Measurements from ENCODE around the gene EVC2. TPM values are rescaled to one million over a fixed set of nuclear protein-coding genes. Genes with fewer than 3 reads are reported as not detected.
"Not testable (repeated sequence)": the region's sequence is repeated elsewhere in the genome, so short reads cannot be mapped to it uniquely, and the experiment has no call there.

Gene EVC2
- total RNA-seq, 1 experiment from 2014 or later = 5.5 TPM

DNA sequence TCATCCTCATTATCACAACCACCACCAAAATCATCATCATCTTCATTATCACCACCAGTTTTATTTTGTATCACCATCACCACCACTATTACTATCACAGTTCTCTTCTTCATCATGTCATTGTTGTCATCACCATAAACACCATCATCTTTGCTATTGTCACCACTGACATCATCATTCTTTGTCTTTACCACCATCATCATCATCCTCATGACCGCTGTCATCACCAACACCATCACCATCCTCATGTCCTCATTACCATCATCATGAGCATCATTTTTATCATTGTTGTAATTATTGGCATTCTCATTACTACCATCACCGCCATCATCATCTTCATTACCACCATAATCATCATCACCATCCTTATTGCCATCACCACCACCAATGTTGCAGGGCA lies 34.0 kb upstream of the EVC2 start:
- no peak for DNase-seq (ENCODE audit: low read depth)

DNA sequence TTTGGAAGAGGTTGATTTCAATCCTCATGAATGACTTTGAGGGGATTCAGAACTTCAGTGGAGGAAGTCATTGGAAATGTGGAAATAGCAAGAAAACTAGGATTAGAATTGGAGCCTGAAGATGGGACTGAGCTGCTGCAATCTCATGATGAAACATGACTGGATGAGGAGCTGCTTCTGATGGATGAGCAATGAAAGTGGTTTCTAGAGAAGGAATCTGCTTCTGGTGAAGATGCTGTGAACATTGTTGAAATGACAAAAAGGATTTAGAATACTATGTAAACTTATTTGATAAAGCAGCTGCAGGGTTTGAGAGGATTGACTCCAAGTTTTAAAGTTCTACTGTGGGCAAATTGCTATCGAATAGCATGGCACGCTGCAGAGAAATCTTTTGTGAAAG lies 29.7 kb upstream of the EVC2 start:
- DNase-seq (ENCODE audit: low read depth) = no peak

GRCh38 chr4:5735463-5735862 lies 27.1 kb upstream of the EVC2 start:
- no peak for DNase-seq (ENCODE audit: low read depth)

- no peak for DNase-seq (ENCODE audit: low read depth)
Observed at GRCh38 chr4:5734853-5735252, 26.5 kb upstream of the EVC2 start.

GRCh38 chr4:5732158-5732557 lies 23.8 kb upstream of the EVC2 start:
- no peak for DNase-seq (ENCODE audit: low read depth)

GRCh38 chr4:5730993-5731990 lies 22.9 kb upstream of the EVC2 start:
- no peak for DNase-seq (ENCODE audit: low read depth)

- DNase-seq (ENCODE audit: low read depth) = no peak
Observed at GRCh38 chr4:5730436-5730835, 22.1 kb upstream of the EVC2 start.

GRCh38 chr4:5728412-5728811 lies 20.1 kb upstream of the EVC2 start:
- DNase-seq (ENCODE audit: low read depth) = not testable (repeated sequence)

DNA sequence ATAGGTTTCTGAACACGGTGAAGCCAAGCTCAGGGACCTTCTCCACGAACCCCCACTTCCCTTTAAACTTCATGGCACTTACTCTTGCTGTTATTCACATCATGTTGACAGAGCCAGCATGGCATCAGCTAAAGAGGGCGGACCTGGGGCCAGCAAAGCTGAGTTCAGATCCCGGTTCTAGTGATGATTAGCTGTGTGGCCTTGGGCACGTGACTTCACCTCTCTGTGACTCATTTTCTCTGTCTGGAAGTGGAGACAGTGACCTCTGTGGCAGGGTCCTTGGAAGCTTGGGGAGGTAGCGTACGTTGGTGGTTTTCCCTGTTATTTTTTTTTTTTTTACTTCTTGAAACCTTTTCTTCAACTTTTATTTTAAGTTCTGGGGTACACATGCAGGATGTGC lies 16.0 kb upstream of the EVC2 start:
- DNase-seq (ENCODE audit: low read depth) = peak; percentile 65

GRCh38 chr4:5722328-5722727 lies 14.0 kb upstream of the EVC2 start:
- DNase-seq (ENCODE audit: low read depth) = peak; percentile 65

DNA sequence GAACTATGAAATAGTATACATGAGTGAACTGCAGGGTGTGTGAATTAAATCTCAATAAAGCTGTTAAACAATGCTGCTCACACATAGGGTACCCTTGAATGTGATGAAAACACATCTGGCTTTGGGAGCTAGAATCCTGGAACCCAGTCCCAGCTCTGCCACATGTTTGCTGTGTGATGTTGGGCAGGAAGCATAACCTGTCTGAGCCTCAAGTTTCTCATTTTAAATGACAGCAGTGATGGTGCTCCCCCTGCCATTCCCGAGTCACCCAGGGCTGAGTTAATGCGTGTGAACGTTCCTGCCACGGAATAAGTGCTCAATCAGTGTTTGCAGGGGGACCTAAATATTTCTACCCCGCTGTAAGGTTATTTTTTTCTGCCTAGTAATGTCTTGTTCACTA lies 13.6 kb upstream of the EVC2 start:
- DNase-seq (ENCODE audit: low read depth) = no peak

GRCh38 chr4:5720980-5721379 lies 12.6 kb upstream of the EVC2 start:
- no peak for DNase-seq (ENCODE audit: low read depth)

DNA sequence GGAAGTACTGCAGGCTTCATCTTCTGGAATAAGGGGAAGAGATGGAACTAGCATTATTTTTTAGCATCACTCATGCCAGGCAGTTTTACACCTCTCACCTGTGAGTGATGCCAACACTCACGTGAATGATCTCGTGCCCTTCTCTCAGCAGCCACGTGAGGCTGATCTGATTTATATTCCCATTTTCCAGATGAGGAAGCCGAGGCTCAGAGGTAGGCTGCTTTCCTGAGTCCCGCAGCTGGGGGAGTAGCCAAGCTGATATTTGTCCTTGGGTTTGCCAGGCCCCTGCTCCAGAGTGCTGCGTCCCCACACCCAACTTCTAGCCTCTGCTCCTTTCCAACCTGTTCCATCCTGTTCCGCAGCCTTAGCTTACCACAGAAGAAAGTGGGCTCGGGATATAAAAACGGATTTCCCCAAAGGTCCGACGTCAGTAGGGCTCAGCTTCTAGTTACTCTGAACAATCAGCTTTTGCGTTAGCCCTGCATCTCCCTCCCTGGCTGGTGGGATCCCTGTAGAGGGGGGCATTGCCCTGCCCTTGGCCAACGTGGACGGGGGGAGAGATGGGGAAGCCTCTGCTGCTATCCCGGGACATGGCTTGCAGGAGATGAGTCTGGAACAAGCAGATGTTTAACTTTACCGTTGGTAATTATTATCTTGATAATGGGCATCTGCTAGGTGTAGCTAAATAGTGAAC lies 11.9 kb upstream of the EVC2 start:
- DNase-seq (ENCODE audit: low read depth) = no peak

GRCh38 chr4:5719350-5720055 lies 11.1 kb upstream of the EVC2 start:
- peak; percentile 27 for DNase-seq (ENCODE audit: low read depth)

DNA sequence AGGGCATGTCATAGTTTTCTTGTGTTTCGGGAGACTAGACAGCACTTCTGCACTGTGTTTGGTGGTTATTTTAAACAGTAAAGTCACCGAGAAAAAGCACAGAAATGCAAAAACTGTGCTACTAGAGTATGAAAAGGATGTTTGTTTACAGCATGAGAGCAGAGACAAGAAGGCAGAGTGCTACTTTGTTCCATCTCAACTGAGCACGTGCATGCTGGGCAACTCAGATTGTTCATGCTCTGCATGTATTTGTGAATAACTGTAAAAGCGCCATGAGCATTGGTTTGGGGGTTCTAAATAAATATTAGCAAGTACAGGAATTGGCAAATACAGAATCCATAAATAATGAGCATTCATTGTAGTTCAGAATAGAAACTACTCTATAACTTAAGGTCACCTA lies 10.1 kb upstream of the EVC2 start:
- no peak for DNase-seq (ENCODE audit: low read depth)

DNA sequence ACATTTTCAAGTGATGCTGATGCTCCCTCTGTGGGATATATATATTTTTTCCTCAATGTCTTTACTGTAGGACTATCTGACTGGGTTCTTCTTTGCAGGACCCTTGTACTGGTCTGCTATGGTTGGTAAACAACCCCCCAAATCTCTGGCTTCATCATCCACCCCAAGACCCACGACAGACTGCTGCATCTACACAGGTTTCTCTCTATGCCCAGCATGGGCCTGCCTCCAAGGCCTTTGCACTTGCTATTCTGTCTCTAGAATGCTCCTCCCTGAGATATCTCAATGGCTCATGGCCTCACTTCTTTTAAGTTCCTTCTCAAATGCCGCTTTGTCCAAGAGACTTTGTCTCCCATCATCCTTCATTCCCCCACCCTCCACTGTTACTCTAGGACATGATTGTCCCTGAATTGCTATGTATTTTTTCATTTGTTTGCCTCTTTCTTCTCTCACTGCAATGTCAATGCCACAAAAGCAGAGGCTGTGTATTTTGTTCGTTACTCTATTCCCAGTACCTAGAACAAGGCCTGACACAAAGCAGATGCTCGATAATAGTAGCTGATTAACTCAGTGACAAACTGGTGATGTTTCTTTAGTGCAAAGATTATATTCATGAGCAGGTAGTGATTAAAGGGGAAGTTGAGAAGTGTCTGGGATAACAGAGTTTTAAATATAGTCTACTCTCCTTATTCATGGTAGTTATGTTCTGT lies 9.2 kb upstream of the EVC2 start:
- DNase-seq (ENCODE audit: low read depth) = no peak

GRCh38 chr4:5716391-5716790 lies 8.0 kb upstream of the EVC2 start:
- DNase-seq (ENCODE audit: low read depth) = no peak

DNA sequence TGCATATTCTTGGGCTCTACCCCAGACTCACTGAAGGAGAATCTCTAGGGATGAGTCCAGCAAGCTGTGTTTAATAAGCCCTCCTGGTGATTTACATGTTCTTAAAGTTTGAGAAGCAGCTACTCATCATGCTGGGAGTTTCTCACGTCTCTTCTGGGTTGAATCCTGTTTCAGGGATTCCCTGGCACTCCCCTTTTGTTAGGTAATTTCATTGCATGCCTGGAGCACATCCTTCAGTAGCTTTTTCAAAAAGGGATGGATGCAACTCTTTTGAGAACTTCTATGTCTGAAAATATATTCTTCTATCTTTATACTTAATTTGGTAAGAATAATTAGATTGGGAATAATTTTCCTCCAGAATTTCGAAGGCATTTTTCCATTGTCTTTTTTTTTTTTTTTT lies 7.0 kb upstream of the EVC2 start:
- DNase-seq (ENCODE audit: low read depth) = no peak

GRCh38 chr4:5713861-5714260 lies 5.5 kb upstream of the EVC2 start:
- DNase-seq (ENCODE audit: low read depth) = no peak

DNA sequence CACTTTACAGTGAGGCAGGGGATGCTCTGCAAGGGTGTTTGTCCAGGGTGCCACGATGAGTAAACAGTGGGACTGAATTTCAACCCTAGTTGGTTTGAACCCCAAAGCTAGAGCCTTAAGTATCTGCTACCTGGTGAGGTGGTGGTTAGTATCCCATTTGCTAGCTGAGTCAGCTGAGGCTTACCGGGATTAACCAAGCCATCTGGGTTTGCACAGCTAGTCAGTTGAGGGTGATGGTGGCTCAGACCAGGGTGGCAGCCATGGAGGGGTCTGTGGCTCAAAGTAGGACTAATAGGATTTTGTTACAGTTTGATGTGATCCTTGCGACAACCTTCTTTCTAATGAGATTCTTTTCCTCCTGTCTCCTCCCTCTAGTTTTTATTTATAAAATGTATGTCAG lies 4.6 kb upstream of the EVC2 start:
- no peak for DNase-seq (ENCODE audit: low read depth)

DNA sequence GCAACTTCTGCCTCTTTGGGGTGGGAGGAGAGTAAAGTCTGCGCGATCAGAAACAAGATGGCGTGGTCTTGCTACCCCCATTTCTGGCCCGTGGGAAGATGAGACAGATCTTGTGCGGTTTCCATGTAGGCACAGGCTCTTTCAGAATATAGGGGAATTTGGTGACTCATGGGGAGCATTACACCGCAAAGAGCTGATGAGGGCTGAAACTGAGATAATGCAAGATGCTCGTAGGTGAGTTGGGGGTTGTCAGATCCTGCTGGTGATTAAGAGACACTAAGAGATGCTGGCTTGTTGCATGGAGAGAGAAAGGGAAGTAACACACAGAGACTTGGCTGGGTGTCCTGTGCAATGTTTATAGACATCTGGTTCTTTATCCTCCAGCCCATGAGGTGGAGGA lies 4.2 kb upstream of the EVC2 start:
- DNase-seq (ENCODE audit: low read depth) = peak; percentile 73
